Ishikawa (cell line): Measurements from ENCODE around the gene ANKRD11.

ENCODE experiments used
- MAX ChIP-seq: IDR thresholded peaks from 2 replicates; pipeline ENCODE4 v1.6.1; 2012
- RAD21 ChIP-seq: IDR thresholded peaks from 2 replicates; pipeline ENCODE4 v1.6.1; 2012; ENCODE audit warnings: low read depth
- REST ChIP-seq: IDR thresholded peaks from 2 replicates; pipeline ENCODE4 v1.6.1; 2012; ENCODE audit warnings: low read depth, mild to moderate bottlenecking
- TAF1 ChIP-seq: IDR thresholded peaks from 2 replicates; pipeline ENCODE4 v1.6.1; 2012; ENCODE audit warnings: low read depth, mild to moderate bottlenecking
- TCF12 ChIP-seq: IDR thresholded peaks from 2 replicates; pipeline ENCODE4 v1.6.1; 2012; ENCODE audit warnings: low read depth
- YY1 ChIP-seq: IDR thresholded peaks from 2 replicates; pipeline ENCODE4 v1.6.1; 2012; ENCODE audit warnings: low read depth

GRCh38 chr16:89281189-89281577 lies 209.2 kb downstream of the ANKRD11 start:
- no peak for TF ChIP-seq RAD21
- TF ChIP-seq TAF1, result no peak
- TF ChIP-seq TCF12, result no peak
- TF ChIP-seq MAX, result no peak
- TF ChIP-seq REST, result no peak
- TF ChIP-seq YY1, result no peak
